ENCODE measurements around the gene ALG14.
"Not testable (repeated sequence)": the region's sequence is repeated elsewhere in the genome, so short reads cannot be mapped to it uniquely, and the experiment has no call there.

ALG14 gene

GRCh38 chr1:95007687-95008086 lies 65.1 kb downstream of the ALG14 start:
- DNase-seq (ENCODE audit: low read depth in 3 of 3), result no peak

DNA sequence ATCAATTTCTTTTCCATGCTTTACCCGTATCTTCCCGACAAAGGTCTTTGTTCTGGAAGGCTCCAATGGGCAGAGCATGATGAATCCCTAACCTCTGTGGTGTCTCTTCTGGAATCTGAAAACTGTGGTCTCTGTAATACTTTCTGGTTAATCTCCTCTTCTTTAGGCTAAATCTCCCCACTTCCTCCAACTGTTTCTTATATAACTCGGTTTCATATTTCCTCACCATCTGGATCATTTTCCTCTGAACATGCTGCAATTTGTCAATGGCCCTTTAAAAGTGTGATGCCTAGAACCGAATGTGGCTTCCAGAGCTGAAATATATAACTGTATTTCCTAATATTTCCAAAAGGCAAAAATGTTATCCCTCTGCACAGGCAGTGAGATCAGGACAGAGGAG lies 66.1 kb downstream of the ALG14 start:
- no peak for DNase-seq (ENCODE audit: low read depth in 3 of 3)

GRCh38 chr1:95005584-95005983 lies 67.2 kb downstream of the ALG14 start:
- DNase-seq (ENCODE audit: low read depth in 3 of 3), result no peak

- DNase-seq (ENCODE audit: low read depth in 3 of 3), result no peak
These were observed 68.7 kb downstream of the ALG14 start for GRCh38 chr1:95004013-95004412.

GRCh38 chr1:95003433-95003738 lies 69.4 kb downstream of the ALG14 start:
- DNase-seq (ENCODE audit: low read depth in 3 of 3), result no peak

- no peak for DNase-seq (ENCODE audit: low read depth in 3 of 3)
These were observed 70.0 kb downstream of the ALG14 start for GRCh38 chr1:95002540-95003432.

DNA sequence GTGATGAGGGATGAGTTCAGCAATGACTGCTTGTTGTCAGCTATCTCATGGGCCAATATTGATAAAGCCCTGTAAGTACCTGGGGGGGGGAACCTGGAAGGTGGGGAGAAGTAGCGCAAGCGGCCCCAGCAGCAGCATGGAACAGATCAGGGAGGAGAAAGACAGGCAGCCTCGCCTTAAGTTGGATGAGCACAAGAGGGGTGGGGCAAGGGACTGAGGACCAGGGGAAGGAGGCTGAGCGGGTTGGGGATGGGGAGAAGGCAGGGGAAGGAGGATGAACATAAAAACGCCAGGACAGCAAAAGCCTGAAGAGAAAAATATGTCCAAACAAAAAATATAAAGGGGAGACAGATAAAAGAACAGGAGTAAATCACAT lies 70.6 kb downstream of the ALG14 start:
- DNase-seq (ENCODE audit: low read depth in 3 of 3), result no peak

- no peak for DNase-seq (ENCODE audit: low read depth in 3 of 3)
These were observed 73.2 kb downstream of the ALG14 start for GRCh38 chr1:94999456-95000131.

DNA sequence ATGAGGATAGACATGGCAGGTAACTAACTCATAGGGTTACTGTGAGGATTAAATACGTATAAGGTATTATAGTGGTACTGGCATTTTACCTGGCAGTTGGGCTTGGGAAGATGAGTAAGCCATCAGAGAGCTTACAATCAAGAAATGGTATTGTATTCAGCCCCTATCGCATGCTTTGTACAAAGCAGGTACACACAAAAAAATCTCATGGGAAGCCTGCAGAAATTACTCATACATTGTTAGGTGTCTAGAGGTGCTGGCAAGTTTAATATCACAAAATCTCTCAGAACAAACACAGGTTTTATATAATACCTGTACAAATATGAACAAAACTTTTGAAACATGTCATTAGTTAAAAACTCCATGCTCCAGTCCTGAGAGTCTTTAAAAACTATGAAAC lies 74.0 kb downstream of the ALG14 start:
- no peak for DNase-seq (ENCODE audit: low read depth in 3 of 3)

DNA sequence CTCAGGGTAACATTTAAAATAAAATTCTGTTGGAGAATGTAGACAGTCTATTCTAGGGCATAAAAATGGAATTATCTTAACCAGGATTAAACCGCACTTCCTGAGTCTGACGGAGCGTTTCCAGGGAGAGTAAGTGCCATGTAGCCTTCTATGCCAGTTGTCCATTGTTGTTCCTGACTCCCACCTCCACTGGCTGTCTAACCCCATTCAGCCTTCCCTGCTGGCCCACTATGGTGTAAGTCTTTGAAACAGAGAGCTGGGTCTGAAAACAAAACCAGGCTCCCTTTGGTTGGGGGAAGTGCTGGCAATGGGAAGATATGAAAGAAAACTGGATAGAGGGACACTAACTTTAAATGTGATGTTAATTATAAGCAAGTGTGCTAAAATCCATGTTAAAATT lies 74.6 kb downstream of the ALG14 start:
- DNase-seq (ENCODE audit: low read depth in 3 of 3), result no peak

DNA sequence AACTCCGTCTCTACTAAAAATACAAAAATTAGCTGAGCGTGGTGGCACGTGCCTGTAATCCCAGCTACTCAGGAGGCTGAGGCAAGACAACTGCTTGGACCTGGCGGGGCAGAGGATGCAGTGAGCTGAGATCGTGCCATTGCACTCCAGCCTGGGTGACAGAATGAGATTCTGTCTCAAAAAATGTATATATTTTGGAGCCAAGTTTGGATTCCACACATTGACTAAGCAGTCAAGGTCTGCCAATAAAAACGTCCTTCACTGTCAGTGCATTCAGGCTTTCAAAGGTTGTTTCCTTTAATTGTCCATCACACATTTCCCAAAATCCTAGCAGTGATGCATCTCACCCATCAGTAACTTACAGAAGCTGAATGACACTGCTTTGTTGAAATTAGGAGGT lies 77.2 kb downstream of the ALG14 start:
- not testable (repeated sequence) for DNase-seq (ENCODE audit: low read depth in 3 of 3)

DNA sequence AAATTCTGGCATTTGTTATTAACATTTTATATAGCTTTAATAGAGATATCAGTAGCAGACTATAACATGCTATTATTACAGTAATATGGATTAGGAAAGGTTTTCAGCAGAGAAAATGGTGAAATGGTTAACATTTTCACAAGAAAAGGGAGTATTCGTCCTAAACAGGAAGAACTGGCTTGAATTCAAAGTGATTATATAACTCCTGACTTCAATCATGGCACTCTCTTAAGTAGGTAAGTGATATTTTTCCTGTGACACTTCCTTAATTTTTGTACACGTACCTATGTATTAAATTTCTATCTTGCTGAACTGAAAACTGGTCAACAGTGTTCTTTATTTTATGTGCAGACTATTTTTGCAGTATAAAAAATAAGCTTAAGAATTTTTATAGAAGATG lies 77.9 kb downstream of the ALG14 start:
- DNase-seq (ENCODE audit: low read depth in 3 of 3), result no peak

DNA sequence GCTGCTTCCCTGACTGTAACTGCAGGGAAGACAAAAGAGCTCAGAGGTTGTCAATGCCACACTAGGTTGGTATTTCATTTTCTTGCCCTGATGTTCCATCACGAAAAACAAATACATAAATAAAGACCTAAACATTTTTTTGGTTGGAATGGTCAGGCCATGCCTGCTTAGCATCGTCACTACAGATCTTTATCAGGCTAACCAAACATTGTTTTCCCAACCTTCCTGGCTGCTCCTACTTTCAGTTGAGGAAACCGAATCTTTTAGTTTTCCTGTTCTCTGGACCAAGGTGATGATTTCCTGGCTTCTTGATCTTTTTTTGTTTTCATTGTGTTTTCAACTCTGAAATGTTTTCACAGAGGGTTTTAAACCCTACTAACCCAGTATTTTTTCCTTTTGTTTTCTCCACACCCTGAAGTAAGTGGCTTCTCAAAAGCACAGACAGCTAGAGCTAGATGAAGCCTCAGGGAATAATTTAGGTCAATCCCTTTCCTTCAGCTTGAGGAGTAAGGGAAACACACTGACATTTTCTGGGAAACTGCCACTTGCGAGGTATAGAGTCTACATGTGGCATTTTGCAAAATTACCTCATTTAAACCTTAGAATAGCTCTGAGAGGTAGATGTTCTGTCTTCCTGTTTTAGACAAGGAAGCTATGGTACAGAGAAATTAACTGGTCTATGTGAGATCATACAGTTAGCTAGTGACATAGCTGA lies 78.7 kb downstream of the ALG14 start:
- DNase-seq (ENCODE audit: low read depth in 3 of 3), result no peak

- no peak for DNase-seq (ENCODE audit: low read depth in 3 of 3)
These were observed 79.7 kb downstream of the ALG14 start for GRCh38 chr1:94992863-94993563.

DNA sequence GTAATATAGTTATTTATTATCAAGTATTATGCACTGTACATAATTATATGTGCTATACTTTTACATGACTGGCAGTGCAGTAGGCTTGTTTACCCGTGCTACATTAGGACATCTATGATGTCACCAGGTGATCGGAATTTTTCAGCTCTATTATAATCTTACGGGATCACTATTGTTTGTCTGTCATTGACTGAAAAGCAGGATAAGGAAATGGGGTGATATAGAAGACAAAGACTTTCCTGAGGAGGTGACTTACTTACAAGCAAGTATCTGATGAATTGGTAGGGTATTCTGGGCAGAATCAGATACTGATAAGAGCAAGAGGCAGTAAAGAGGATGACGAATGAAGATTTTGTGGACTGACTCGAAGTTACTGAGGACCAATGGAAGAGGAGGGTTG lies 80.6 kb downstream of the ALG14 start:
- DNase-seq (ENCODE audit: low read depth in 3 of 3), result no peak

GRCh38 chr1:94989911-94990473 lies 82.8 kb downstream of the ALG14 start:
- no peak for DNase-seq (ENCODE audit: low read depth in 3 of 3)

DNA sequence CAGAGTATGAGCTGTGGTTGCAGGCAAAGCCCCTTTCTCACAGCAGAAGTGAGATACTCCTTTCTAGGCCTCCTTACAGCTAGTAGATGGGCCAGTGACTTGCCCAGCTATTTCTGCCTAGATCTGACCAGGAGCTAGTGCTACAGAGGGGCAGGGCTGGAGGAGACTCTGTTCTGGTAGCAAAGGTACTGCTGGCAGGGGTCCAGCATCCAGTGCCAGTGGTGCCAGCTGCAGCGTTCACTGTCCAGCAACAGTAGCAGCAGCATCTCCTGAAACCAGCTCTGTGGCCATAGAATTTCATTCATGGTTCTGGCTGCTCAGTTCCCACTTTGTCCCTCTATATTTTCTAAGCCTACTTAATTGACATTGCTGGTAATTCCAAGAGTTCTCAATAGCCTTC lies 83.4 kb downstream of the ALG14 start:
- no peak for DNase-seq (ENCODE audit: low read depth in 3 of 3)

DNA sequence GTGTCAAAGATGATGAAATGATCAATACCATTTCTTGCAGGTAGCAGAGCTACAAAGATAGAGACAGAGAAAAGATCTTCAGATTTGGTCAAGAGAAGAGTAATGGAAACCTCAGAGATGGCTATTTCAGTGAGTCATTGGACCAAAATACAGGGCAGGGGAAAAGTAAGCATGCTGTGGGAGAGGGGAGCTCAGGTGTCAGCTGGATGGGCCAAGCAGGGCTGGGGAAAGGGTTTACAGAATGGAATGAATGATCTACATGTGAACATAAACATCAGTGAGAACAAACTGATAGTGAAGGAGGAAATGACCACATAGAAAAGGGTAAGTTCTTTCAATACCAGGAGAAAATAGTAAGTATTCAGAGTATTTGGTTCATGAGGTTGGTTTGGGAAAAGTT lies 84.4 kb downstream of the ALG14 start:
- no peak for DNase-seq (ENCODE audit: low read depth in 3 of 3)

GRCh38 chr1:94986783-94987182 lies 86.0 kb downstream of the ALG14 start:
- DNase-seq (ENCODE audit: low read depth in 3 of 3), result no peak

GRCh38 chr1:94983171-94983739 lies 89.5 kb downstream of the ALG14 start:
- no peak for DNase-seq (ENCODE audit: low read depth in 3 of 3)

DNA sequence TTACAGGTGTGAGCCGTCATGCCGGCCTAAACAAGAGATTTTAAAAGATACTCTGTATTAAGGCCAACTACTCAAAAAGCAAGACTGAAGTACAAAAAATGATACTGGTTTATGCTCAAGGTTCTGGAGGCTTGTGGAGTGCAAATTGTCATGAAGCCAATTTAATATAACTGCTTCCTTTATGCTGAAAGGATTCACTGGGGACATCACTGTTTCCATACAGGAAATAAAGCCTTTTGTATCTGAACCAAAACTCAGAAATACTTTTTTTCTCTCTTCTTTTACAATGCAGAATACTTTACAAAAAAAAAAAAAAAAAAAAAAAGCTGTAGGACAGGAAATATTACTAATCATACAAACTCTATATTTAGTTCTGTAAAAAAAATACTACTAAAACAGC lies 90.4 kb downstream of the ALG14 start:
- DNase-seq (ENCODE audit: low read depth in 3 of 3), result no peak

DNA sequence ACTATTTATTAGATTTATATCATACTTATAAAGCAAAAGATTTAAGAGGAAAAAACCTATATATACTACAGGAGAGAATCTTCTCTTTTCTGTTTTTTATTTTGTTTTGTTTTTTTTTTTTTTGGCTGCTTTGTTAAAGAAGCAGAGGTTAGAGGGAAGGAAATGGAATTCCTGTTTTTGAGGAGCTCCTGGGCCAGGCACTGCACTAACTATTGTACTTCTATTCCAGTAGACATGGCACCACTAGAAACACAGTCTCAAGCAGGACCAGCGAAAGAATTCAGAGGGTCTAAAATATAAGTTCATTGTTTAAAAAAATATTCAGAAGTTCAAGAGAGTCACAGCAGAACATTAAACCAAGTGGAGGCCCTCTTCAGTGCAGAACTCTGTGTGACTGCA lies 91.2 kb downstream of the ALG14 start:
- no peak for DNase-seq (ENCODE audit: low read depth in 3 of 3)
